22Rv1 (cell line): ENCODE results near the gene HRNR.

ENCODE experiments used
- CTCF ChIP-seq: fragments of 450-650 bp; IDR thresholded peaks from 2 replicates; pipeline ENCODE4 v1.5.1; 2017; ENCODE audit warnings: mild to moderate bottlenecking
- ZFX ChIP-seq: fragments of 450-650 bp; IDR thresholded peaks from 2 replicates; pipeline ENCODE4 v1.6.1; 2017; ENCODE audit warnings: antibody characterized with exemption, borderline replicate concordance

GRCh38 chr1:152189657-152190442 lies 34.1 kb downstream of the HRNR start:
- TF ChIP-seq CTCF (peak; percentile 95), ZFX (no peak)
